HFFc6 (cell line): ENCODE measurements around the gene EARS2. TPM values are rescaled to one million over a fixed set of nuclear protein-coding genes. Genes with fewer than 3 reads are reported as not detected.

ENCODE experiments used
- DNase-seq: peaks from one replicate; pipeline ENCODE4 v3.0.0-alpha.2; 2018
- H3K27ac Mint-ChIP-seq: 2 replicates; pipeline ENCODE4 v1.8.0; 2020; ENCODE audit warnings: mild to moderate bottlenecking, mixed read lengths
- H3K27me3 Mint-ChIP-seq: 2 replicates; pipeline ENCODE4 v1.8.0; 2021; ENCODE audit warnings: mild to moderate bottlenecking, moderate library complexity, mixed read lengths; ENCODE audit not compliant: insufficient read depth
- H3K36me3 Mint-ChIP-seq: 2 replicates; pipeline ENCODE4 v1.8.0; 2021; ENCODE audit warnings: low read depth, mixed read lengths
- H3K4me1 Mint-ChIP-seq: 2 replicates; pipeline ENCODE4 v1.8.0; 2020; ENCODE audit warnings: low read depth, mixed read lengths
- H3K4me3 Mint-ChIP-seq: 2 replicates; pipeline ENCODE4 v1.8.0; 2020; ENCODE audit warnings: mild to moderate bottlenecking, moderate library complexity, mixed read lengths
- H3K9me3 Mint-ChIP-seq: 2 replicates; pipeline ENCODE4 v1.8.0; 2020; ENCODE audit warnings: mild to moderate bottlenecking, mixed read lengths
- CTCF ChIP-seq: fragments of 200-600 bp; sonication (generic); IDR thresholded peaks from 2 replicates; pipeline ENCODE4 v1.5.0; 2021; ENCODE audit warnings: antibody characterized with exemption, mild to moderate bottlenecking
- total RNA-seq, 6 experiments: library from RNA; stranded (reverse); fragmentation: NEBNext Ultra II Directional; extraction: Animal tissue kit (Norgen Biotek cat#: 25700); gene quantifications; 2 replicates in 1 of 6; 3 replicates in 5 of 6; pipeline ENCODE4 v1.2.3, GENCODE V29; 2021

The EARS2 gene
- total RNA-seq, 6 experiments from 2014 or later = 22.1 to 30.8 (median 27.0) TPM

- peaks cover 42% of the 10 kb centered on the region for H3K36me3 Mint-ChIP-seq
- no peaks in the 10 kb centered on the region for H3K9me3 Mint-ChIP-seq
- no peak for DNase-seq
- no peaks in the 10 kb centered on the region for H3K4me1 Mint-ChIP-seq
- TF ChIP-seq CTCF = no peak
- peaks cover 1% of the 10 kb centered on the region for H3K27me3 Mint-ChIP-seq
- H3K27ac Mint-ChIP-seq = no peak overlapping the region
- H3K4me3 Mint-ChIP-seq = no peak overlapping the region
Observed at GRCh38 chr16:23523876-23524385, 33.2 kb downstream of the EARS2 start.

GRCh38 chr16:23523321-23523720 is 33.8 kb downstream of the EARS2 start:
- no peaks in the 10 kb centered on the region for H3K4me1 Mint-ChIP-seq
- H3K27me3 Mint-ChIP-seq = peaks cover 1% of the 10 kb centered on the region
- no peaks in the 10 kb centered on the region for H3K9me3 Mint-ChIP-seq
- no peak for DNase-seq
- no peak overlapping the region for H3K4me3 Mint-ChIP-seq
- no peak overlapping the region for H3K27ac Mint-ChIP-seq
- H3K36me3 Mint-ChIP-seq = peaks cover 41% of the 10 kb centered on the region
- TF ChIP-seq CTCF = no peak

- H3K4me1 Mint-ChIP-seq = no peaks in the 10 kb centered on the region
- no peak for DNase-seq
- peaks cover 1% of the 10 kb centered on the region for H3K27me3 Mint-ChIP-seq
- no peak overlapping the region for H3K27ac Mint-ChIP-seq
- H3K36me3 Mint-ChIP-seq = peaks cover 36% of the 10 kb centered on the region
- no peak for TF ChIP-seq CTCF
- no peak overlapping the region for H3K4me3 Mint-ChIP-seq
- no peaks in the 10 kb centered on the region for H3K9me3 Mint-ChIP-seq
Observed at GRCh38 chr16:23521965-23522364, 35.2 kb downstream of the EARS2 start.

- no peak for TF ChIP-seq CTCF
- Mint-ChIP-seq H3K27me3 (peaks cover 1% of the 10 kb centered on the region), H3K4me1 (no peaks in the 10 kb centered on the region), H3K4me3 (no peak overlapping the region), H3K27ac (no peak overlapping the region), H3K9me3 (no peaks in the 10 kb centered on the region), H3K36me3 (peaks cover 36% of the 10 kb centered on the region)
- DNase-seq = no peak
Observed at GRCh38 chr16:23521037-23521743, 36.0 kb downstream of the EARS2 start.

- Mint-ChIP-seq H3K36me3 (peaks cover 36% of the 10 kb centered on the region), H3K27me3 (peaks cover 1% of the 10 kb centered on the region), H3K27ac (no peak overlapping the region), H3K4me3 (no peak overlapping the region), H3K4me1 (no peaks in the 10 kb centered on the region), H3K9me3 (no peaks in the 10 kb centered on the region)
- no peak for DNase-seq
- TF ChIP-seq CTCF = no peak
Observed at GRCh38 chr16:23520500-23520899, 36.6 kb downstream of the EARS2 start.
